GM21723 (cell line): ENCODE measurements around the gene CPHXL2.

Experiments used
- ATAC-seq: cut with Tn5 transposase; IDR thresholded peaks from one replicate; pipeline ENCODE4 v1.9.1; 2021; ENCODE audit warnings: mild to moderate bottlenecking, moderate library complexity; ENCODE audit not compliant: unreplicated experiment

Gene CPHXL2

GRCh38 chr16:75676909-75677308 lies at the start of gene CPHXL2:
Gene CPHXL2, minus strand, starts transcription at chr16:75677009. Its CDS starts 10 bp downstream, at chr16:75676999.
- no peak for ATAC-seq

DNA sequence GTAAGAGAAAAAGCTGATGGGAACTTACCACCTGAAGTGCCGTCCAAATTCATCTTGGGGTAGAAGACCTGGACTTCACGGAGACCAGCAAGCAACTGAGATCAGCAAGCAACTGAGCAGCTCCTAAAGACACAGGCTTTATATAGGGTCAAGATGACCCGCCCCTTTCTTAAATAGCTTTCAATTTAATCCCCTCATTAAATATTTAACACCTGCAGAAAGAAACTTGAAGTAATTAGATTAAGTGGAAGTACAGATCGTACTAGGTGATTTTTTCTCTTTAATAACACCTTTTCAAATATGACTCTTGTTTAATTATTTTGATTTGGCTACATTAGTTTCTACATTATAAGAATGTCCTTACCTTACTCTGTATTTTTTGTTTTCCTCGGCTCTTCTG lies 49.6 kb upstream of the CPHXL2 start, which contains the start of gene CPHXL:
Gene CPHXL (minus strand): TSS at position 101 of the 400 bp plus-strand sequence. CDS start 48 bp downstream, at position 53.
- no peak for ATAC-seq

DNA sequence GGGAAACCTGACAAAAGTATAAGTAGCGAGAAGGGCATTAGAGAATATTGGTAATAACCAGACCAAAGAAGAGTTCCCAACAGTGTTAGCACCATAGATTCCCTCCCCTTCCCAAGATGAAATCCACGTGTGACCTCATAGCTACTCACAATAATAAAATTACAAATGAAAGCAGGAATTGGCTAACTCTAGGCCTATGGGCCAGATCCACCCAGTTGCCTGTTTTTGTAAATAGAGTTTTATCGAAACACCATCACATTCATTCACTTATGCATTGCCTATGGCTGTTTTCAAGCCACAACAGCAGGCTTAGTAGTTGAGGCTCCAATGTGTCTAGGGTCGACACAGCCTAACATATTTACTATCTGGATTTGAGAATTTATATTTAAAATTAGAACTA lies 41.6 kb upstream of the CPHXL2 start:
- no peak for ATAC-seq

GRCh38 chr16:75714661-75715060 lies 37.9 kb upstream of the CPHXL2 start:
- no peak for ATAC-seq

DNA sequence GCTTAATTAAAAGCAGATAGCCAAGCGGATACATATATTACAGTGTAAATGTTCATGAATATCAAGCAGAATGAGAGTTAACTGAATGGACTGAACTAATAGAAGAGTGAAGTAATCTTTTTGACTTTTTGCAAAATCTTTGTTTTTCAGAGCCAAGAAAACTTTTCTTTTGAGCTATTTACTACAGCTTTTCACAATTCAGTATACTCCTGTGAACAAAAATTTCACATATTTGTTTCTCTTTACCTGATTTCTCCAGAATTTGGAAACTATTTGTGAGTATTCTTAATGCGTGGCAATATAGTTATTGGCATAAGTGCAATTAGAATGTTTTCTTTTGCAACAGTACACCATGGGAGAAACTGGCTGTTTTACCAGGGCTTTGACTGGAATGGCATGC lies 33.5 kb upstream of the CPHXL2 start:
- no peak for ATAC-seq

- ATAC-seq = no peak
Measured at GRCh38 chr16:75703306-75703705, 26.5 kb upstream of the CPHXL2 start.

DNA sequence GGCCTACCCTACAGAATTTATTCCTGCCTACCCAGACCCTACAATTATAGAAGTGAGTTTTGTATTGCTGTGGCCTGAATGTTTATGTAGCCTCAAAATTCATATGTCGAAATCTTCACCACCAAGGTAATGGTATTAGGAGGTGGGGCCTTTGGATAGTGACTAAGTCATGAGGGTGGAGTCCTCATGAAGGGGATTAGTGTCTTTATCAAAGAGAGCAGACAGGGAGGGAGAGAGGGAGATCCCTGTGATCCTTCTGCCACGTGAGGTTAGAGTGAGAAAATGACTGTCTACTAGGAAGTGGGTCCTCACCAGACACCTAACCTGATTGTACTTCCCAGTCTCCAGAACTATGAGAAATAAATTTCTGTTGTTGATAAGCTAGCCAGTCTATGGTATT lies 25.4 kb upstream of the CPHXL2 start:
- ATAC-seq = no peak

DNA sequence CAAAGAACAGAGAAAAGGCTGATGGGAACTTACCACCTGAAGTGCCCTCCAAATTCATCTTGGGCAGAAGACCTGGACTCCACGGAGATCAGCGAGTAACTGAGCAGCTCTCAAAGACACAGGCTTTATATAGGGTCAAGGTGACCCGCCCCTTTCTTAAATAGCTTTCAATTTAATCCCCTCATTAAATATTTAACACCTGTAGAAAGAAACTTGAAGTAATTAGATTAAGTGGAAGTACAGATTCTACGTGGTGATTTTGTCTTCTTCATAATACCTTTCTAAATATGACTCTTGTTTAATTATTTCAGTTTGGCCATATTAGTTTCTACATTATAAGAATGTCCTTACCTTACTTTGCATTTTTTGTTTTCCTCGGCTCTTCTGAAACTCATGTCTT lies 24.6 kb upstream of the CPHXL2 start, which contains the start of gene DUXB:
Gene DUXB (minus strand): TSS at position 101 of the 400 bp plus-strand sequence. CDS start 43 bp downstream, at position 58.
- no peak for ATAC-seq

- no peak for ATAC-seq
Measured at GRCh38 chr16:75697571-75697970, 20.8 kb upstream of the CPHXL2 start.

- no peak for ATAC-seq
Measured at GRCh38 chr16:75695708-75696107, 18.9 kb upstream of the CPHXL2 start.

- no peak for ATAC-seq
Measured at GRCh38 chr16:75687361-75687760, 10.6 kb upstream of the CPHXL2 start.

DNA sequence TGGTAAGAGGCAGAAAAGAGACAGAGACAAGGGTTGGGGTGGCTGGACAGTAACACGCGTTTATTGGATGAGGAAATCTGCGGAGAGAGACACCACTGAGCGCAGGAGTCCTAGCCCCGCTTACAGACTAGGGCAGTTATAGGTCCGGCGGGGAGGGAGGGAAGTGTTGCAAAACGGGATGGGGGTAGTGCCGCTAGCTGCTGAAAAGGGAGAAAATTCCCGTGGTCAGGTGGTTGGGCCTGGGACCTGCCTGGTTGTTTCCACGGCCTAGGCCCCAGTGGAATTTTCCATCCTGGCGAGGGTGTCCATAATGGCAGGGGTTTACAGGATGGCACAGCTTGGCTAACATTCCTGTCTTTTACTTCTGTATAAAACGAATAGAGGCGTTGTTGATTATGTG lies 5.5 kb upstream of the CPHXL2 start:
- ATAC-seq = no peak

- ATAC-seq = no peak
Measured at GRCh38 chr16:75679366-75679765, 2.6 kb upstream of the CPHXL2 start.

- ATAC-seq = no peak
Measured at GRCh38 chr16:75667503-75667902, 9.3 kb downstream of the CPHXL2 start.

- no peak for ATAC-seq
Measured at GRCh38 chr16:75660726-75661302, 16.0 kb downstream of the CPHXL2 start.

GRCh38 chr16:75660321-75660720 lies 16.5 kb downstream of the CPHXL2 start:
- ATAC-seq = no peak

DNA sequence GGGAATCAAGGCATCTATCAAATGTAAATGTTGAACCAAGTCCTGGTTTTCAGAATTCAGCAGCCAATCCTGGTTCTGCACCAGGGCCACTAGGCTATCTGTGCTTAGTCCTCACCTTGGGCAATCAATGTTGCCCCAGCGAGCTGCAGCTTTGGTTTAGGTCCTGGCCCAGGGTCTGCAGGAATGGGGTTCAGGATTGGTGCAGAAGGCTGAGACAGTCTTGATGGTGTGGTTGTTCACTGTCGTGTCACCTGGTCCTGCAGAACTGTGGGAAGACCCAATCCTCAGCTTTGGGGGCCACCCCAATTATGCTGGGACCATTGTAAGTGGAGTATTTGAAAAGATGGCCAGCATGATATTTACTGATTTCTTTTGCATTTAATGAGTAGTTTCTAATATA lies 18.6 kb downstream of the CPHXL2 start:
- no peak for ATAC-seq

GRCh38 chr16:75653922-75654321 lies 22.9 kb downstream of the CPHXL2 start:
- ATAC-seq = no peak

DNA sequence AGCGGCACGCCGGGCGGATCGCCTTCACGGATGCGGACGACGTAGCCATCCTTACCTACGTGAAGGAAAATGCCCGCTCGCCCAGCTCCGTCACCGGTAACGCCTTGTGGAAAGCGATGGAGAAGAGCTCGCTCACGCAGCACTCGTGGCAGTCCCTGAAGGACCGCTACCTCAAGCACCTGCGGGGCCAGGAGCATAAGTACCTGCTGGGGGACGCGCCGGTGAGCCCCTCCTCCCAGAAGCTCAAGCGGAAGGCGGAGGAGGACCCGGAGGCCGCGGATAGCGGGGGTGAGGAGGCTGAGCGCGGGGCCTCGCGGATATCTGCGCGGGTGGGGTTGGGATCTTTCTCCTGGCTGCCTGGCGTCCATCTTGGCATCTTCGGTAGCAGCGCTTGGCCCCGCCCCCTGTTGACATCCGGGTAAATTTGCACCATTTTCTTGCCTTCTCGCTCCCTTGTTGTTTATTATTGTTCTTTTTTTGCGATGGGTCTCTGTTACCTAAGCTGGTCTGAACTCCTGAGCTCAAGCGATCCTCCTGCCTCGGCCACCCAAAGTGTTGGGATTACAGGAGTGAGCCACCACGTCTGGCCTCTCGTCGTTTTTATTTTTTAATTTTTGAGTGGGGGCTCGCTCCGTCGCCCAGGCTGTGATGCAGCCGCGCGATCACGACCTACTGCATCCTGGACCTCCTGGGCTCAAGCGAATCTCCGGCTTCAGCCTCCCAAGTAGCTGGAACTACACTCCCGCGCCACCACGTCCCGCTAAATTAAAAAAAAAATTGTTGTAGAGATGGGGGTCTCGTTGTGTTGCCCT lies 28.3 kb downstream of the CPHXL2 start:
- ATAC-seq = peak; percentile 42

GRCh38 chr16:75647492-75648264 lies 29.1 kb downstream of the CPHXL2 start, which contains the start of the genes KARS1 and TERF2IP:
Gene KARS1, minus strand, starts transcription at chr16:75647665. Its CDS starts 26 bp downstream, at chr16:75647639.
Gene TERF2IP, plus strand, starts transcription at chr16:75647773. Its CDS starts 110 bp downstream, at chr16:75647883.
- ATAC-seq = peak; percentile 85

- peak; percentile 27 for ATAC-seq
Measured at GRCh38 chr16:75647112-75647491, 29.7 kb downstream of the CPHXL2 start.
